C4-2B (cell line): ENCODE measurements around the gene YIF1B.

ENCODE experiments used
- CTCF ChIP-seq: fragments of 450-650 bp; conservative IDR thresholded peaks from 2 replicates; pipeline ENCODE4 v1.5.1; 2017; ENCODE audit warnings: mild to moderate bottlenecking
- ZFX ChIP-seq: fragments of 450-650 bp; IDR thresholded peaks from 2 replicates; pipeline ENCODE4 v1.6.1; 2017

- no peak for TF ChIP-seq CTCF
- TF ChIP-seq ZFX = no peak
Measured at GRCh38 chr19:38307076-38307475, 8.7 kb downstream of the YIF1B start.
